Measurements from ENCODE around the gene NKAIN2.

DNA sequence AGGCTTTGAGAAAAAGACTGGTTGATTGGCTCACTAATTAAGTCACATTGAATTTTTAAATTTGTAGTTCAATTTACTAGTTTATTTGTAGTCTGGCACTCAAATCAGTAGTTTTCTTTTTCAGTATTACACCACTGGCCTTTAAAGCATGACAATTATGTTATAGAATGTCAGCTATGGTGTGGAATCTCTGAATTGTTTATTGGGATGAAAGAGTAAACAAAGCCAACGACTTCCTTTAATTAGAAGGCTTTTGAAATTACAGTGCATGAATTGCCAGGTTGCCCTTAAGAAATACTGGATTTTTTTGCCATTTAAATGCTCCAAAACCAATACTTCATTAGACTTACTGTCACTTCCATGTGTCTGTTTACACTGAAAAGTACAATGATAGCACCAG is 731.6 kb downstream of the NKAIN2 start:
- TF ChIP-seq, protein P1, sequence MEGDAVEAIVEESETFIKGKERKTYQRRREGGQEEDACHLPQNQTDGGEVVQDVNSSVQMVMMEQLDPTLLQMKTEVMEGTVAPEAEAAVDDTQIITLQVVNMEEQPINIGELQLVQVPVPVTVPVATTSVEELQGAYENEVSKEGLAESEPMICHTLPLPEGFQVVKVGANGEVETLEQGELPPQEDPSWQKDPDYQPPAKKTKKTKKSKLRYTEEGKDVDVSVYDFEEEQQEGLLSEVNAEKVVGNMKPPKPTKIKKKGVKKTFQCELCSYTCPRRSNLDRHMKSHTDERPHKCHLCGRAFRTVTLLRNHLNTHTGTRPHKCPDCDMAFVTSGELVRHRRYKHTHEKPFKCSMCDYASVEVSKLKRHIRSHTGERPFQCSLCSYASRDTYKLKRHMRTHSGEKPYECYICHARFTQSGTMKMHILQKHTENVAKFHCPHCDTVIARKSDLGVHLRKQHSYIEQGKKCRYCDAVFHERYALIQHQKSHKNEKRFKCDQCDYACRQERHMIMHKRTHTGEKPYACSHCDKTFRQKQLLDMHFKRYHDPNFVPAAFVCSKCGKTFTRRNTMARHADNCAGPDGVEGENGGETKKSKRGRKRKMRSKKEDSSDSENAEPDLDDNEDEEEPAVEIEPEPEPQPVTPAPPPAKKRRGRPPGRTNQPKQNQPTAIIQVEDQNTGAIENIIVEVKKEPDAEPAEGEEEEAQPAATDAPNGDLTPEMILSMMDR (IDR thresholded peaks at IDR 0.05 in 2 of 3, conservative IDR thresholded peaks at IDR 0.05 in 1 of 3; ENCODE audit: borderline replicate concordance in 1 of 3, insufficient read depth in 1 of 3, low read depth in 2 of 3, low read length in 2 of 3): no peak
- TF ChIP-seq POLR2A (IDR thresholded peaks at IDR 0.05; ENCODE audit: borderline replicate concordance, extremely low read depth, insufficient read depth, insufficient read length): no peak
- no peak for TF ChIP-seq POLR2AphosphoS5 (IDR thresholded peaks at IDR 0.05; ENCODE audit: low read depth, low read length)
- TF ChIP-seq, protein P2, sequence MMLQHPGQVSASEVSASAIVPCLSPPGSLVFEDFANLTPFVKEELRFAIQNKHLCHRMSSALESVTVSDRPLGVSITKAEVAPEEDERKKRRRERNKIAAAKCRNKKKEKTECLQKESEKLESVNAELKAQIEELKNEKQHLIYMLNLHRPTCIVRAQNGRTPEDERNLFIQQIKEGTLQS (IDR thresholded peaks at IDR 0.05): no peak
- TF ChIP-seq, protein P3, sequence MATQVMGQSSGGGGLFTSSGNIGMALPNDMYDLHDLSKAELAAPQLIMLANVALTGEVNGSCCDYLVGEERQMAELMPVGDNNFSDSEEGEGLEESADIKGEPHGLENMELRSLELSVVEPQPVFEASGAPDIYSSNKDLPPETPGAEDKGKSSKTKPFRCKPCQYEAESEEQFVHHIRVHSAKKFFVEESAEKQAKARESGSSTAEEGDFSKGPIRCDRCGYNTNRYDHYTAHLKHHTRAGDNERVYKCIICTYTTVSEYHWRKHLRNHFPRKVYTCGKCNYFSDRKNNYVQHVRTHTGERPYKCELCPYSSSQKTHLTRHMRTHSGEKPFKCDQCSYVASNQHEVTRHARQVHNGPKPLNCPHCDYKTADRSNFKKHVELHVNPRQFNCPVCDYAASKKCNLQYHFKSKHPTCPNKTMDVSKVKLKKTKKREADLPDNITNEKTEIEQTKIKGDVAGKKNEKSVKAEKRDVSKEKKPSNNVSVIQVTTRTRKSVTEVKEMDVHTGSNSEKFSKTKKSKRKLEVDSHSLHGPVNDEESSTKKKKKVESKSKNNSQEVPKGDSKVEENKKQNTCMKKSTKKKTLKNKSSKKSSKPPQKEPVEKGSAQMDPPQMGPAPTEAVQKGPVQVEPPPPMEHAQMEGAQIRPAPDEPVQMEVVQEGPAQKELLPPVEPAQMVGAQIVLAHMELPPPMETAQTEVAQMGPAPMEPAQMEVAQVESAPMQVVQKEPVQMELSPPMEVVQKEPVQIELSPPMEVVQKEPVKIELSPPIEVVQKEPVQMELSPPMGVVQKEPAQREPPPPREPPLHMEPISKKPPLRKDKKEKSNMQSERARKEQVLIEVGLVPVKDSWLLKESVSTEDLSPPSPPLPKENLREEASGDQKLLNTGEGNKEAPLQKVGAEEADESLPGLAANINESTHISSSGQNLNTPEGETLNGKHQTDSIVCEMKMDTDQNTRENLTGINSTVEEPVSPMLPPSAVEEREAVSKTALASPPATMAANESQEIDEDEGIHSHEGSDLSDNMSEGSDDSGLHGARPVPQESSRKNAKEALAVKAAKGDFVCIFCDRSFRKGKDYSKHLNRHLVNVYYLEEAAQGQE (IDR thresholded peaks at IDR 0.05; ENCODE audit: low read depth): no peak
- TF ChIP-seq EZH2 (IDR thresholded peaks at IDR 0.05): no peak
- TF ChIP-seq RAD21 (IDR thresholded peaks at IDR 0.05; ENCODE audit: low read depth): no peak
- TF ChIP-seq SP1 (IDR thresholded peaks at IDR 0.05; ENCODE audit: low read depth): no peak
- no peak for TF ChIP-seq ELF1 (IDR thresholded peaks at IDR 0.05; ENCODE audit: borderline replicate concordance, low read depth)
- TF ChIP-seq, protein P4, sequence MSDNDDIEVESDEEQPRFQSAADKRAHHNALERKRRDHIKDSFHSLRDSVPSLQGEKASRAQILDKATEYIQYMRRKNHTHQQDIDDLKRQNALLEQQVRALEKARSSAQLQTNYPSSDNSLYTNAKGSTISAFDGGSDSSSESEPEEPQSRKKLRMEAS (IDR thresholded peaks at IDR 0.05): no peak
